Gastrocnemius medialis (tissue), 4 donors: Measurements from ENCODE around the gene ZNF322. TPM values are rescaled to one million over a fixed set of nuclear protein-coding genes. Genes with fewer than 3 reads are reported as not detected.

ENCODE experiments used
- ATAC-seq, 2 donors: fragments of 150-250 bp; one replicate each; pipeline ENCODE4 v1.9.1; 2016
- DNase-seq, 2 donors: peaks; one replicate each; pipeline ENCODE4 v3.0.0-alpha.2; 2019
- H3K27ac ChIP-seq, 4 donors: fragments of 200-600 bp; sonication (generic); 1 replicate in 1 of 4; 2 replicates in 3 of 4; pipeline ENCODE4 v1.5.1; 2016 to 2018; ENCODE audit warnings: mild to moderate bottlenecking in 2 of 4, moderate library complexity in 1 of 4
- H3K27me3 ChIP-seq, 3 donors: fragments of 200-600 bp; sonication (generic) in 2 of 3; 1 replicate in 1 of 3; 2 replicates in 2 of 3; pipeline versions ENCODE4 v1.5.1 to v1.6.0; 2016 to 2019; ENCODE audit warnings: mild to moderate bottlenecking in 1 of 3, moderate library complexity in 1 of 3
- H3K36me3 ChIP-seq, 2 donors: fragments of 200-600 bp; sonication (generic) in 1 of 2; one replicate each; pipeline ENCODE4 v1.5.1; 2017 to 2018
- H3K4me1 ChIP-seq, 2 donors: fragments of 200-600 bp; sonication (generic) in 1 of 2; one replicate each; pipeline ENCODE4 v1.5.1; 2016 to 2017; ENCODE audit warnings: mild to moderate bottlenecking in 2 of 2
- H3K4me3 ChIP-seq, 4 donors: fragments of 200-600 bp; sonication (generic) in 3 of 4; 1 replicate in 1 of 4; 2 replicates in 3 of 4; pipeline ENCODE4 v1.5.1; 2016 to 2019; ENCODE audit warnings: mild to moderate bottlenecking in 2 of 4
- H3K9me3 ChIP-seq, 3 donors: fragments of 200-600 bp; sonication (generic) in 2 of 3; 1 replicate in 1 of 3; 2 replicates in 2 of 3; pipeline ENCODE4 v1.5.1; 2016 to 2019
- POLR2A ChIP-seq, 2 donors: fragments of 450-650 bp; IDR thresholded peaks; one replicate each; pipeline ENCODE4 v1.6.1; 2017; ENCODE audit warnings: antibody characterized with exemption in 2 of 2, mild to moderate bottlenecking in 2 of 2, moderate library complexity in 2 of 2
- in situ Hi-C, 4 donors: fragments of 200-750 bp; cut with MboI; loops; one replicate each; pipeline versions ENCODE4 v1.15.0 to v1.8.0; 2017; ENCODE audit warnings: low sequenced_read_pairs in 4 of 4
- intact Hi-C: fragments of 100-400 bp; cut with DNase I; formaldehyde crosslinking; loops from one replicate; pipeline ENCODE4 v1.15.1; 2023; ENCODE audit warnings: low total_unique reads
- total RNA-seq, 4 donors: library from RNA; depleted of rRNA; stranded (reverse); fragments of >200 nt; gene quantifications; one replicate each; pipeline versions ENCODE4 v1.1.0 to v1.2.3, GENCODE V29; 2016
- TF ChIP-seq, protein P1 (sequence below), 5 experiments: fragments of 450-650 bp in 3 of 5; fragments of 200-600 bp in 2 of 5; sonication (generic) in 2 of 5; IDR thresholded peaks in 4 of 5; conservative IDR thresholded peaks in 1 of 5; 1 replicate in 4 of 5; 2 replicates in 1 of 5; pipeline ENCODE4 v1.5.1; 2016 to 2019; ENCODE audit warnings: antibody characterized with exemption in 5 of 5, mild to moderate bottlenecking in 3 of 5, moderate library complexity in 3 of 5

The ZNF322 gene
- total RNA-seq, 4 donors from 2014 or later = 5.1 to 10.8 (median 8.7) TPM

DNA sequence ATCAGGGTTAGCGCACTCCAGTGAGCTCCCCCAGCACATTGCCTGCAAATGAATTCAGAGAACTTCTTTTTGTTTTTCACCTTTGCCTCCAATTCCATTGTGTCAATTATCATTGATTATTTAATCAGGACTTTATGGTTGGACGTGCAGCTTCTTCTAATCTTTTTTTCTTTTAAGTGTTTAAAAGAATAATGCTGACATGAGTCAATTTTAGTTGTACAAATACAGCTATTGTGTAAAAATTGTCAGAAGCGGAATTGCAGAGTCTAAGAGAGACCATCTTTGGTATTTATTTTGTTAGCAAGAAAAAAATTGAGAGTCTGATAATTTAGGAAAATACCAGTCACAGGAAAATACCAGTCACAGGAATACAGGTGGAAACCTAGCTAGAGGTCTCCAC is 57.3 kb downstream of the ZNF322 start:
- Histone ChIP-seq H3K27me3 (no peaks in the 10 kb centered on the region), H3K4me1 (peaks cover 8 to 11% of the 10 kb centered on the region in 2 donors), H3K36me3 (peaks cover 0 to 26% of the 10 kb centered on the region in 2 donors), H3K4me3 (no peak overlapping the region), H3K27ac (no peak overlapping the region), H3K9me3 (no peaks in the 10 kb centered on the region)
- DNase-seq (no peak), ATAC-seq (no peak)
- in situ Hi-C loops = loop anchor here in 1 of 4 donors (10.0 kb wide), 1 partner anchor 483 kb away; no protein-coding TSS in a partner anchor
- TF ChIP-seq POLR2A (IDR thresholded peaks at IDR 0.05) = no peak
- intact Hi-C loops = no loop called here

DNA sequence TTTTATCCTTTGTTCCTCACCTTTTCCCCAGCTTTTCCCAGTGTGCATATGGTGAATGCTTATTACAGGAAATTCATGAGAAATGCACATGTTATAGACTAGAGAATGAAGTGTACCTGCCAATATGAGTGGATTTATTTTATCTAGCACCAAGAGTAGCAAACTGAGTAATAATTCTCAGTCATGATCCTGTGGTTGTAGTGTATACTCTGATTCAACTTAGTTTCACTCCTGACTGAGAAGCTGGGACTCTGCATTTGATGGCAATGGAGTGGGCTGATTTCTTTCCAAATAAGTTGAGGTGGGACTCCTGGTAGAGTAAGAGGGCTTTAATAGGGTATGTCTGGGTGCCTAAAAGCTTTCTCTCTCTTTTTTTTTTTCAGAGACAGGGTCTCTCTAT is 58.8 kb downstream of the ZNF322 start:
- H3K36me3 ChIP-seq = peaks cover 0 to 26% of the 10 kb centered on the region in 2 donors
- intact Hi-C loops = no loop called here
- H3K4me1 ChIP-seq = peaks cover 8 to 11% of the 10 kb centered on the region in 2 donors
- ATAC-seq (no peak), DNase-seq (no peak)
- in situ Hi-C loops = loop anchor here in 1 of 4 donors (10.0 kb wide), 1 partner anchor 484 kb away; no protein-coding TSS in a partner anchor
- H3K9me3 ChIP-seq = no peaks in the 10 kb centered on the region
- H3K4me3 ChIP-seq = no peak overlapping the region
- TF ChIP-seq POLR2A (IDR thresholded peaks at IDR 0.05) = no peak
- TF ChIP-seq, protein P1, sequence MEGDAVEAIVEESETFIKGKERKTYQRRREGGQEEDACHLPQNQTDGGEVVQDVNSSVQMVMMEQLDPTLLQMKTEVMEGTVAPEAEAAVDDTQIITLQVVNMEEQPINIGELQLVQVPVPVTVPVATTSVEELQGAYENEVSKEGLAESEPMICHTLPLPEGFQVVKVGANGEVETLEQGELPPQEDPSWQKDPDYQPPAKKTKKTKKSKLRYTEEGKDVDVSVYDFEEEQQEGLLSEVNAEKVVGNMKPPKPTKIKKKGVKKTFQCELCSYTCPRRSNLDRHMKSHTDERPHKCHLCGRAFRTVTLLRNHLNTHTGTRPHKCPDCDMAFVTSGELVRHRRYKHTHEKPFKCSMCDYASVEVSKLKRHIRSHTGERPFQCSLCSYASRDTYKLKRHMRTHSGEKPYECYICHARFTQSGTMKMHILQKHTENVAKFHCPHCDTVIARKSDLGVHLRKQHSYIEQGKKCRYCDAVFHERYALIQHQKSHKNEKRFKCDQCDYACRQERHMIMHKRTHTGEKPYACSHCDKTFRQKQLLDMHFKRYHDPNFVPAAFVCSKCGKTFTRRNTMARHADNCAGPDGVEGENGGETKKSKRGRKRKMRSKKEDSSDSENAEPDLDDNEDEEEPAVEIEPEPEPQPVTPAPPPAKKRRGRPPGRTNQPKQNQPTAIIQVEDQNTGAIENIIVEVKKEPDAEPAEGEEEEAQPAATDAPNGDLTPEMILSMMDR (IDR thresholded peaks at IDR 0.05 in 4 of 5, conservative IDR thresholded peaks at IDR 0.05 in 1 of 5) = no peak
- no peak overlapping the region for H3K27ac ChIP-seq
- H3K27me3 ChIP-seq = no peaks in the 10 kb centered on the region

DNA sequence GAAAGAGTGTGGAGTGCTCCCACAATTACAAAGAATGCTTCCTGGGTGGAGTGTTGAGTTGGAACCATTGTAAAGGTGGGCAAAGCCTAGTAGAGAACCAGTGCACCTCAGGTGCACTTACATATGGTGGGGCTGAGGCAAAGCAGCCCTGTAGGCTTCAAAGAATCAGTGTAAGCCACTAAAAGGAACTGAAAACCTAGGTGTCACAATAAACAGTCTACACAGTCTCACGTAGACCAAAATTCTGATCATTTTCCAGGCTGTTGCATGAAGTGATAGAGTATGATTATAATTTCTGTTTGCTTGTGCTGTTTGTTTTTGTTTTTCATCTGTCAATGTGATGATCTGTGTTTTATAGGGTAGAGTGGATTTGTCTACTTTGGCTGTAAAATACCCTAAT is 60.0 kb downstream of the ZNF322 start:
- TF ChIP-seq POLR2A (IDR thresholded peaks at IDR 0.05) = no peak
- TF ChIP-seq, protein P1 (IDR thresholded peaks at IDR 0.05 in 4 of 5, conservative IDR thresholded peaks at IDR 0.05 in 1 of 5) = no peak
- no peaks in the 10 kb centered on the region for H3K9me3 ChIP-seq

DNA sequence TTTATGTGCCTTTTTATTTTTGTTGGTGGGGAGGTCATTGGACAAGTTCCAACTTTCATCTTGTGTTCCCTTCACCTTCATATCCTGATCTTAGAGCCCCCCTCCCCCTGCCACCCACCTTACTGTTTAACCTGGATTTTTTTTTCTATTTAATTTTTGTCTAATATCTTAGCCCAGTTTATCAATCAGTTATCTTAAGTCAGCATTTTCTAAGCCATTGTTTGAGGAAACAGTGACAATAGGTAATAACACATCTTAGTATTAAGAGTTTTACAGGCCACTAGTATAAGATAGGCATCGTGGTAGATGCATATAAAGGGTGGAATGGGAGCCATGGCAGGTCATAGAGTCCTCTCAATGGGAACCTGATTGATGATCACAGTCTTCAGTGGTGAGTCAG is 60.4 kb downstream of the ZNF322 start:
- in situ Hi-C loops (loop anchor here in 3 of 4 donors (5.0 to 10.0 kb wide), 4 partner anchors 254 to 424 kb away; no protein-coding TSS in a partner anchor), intact Hi-C loops (loop anchor here (5.0 to 10.0 kb wide), 4 partner anchors 42 to 533 kb away; a partner anchor contains a TSS)
- peaks cover 11 to 19% of the 10 kb centered on the region in 2 donors for H3K4me1 ChIP-seq
- ATAC-seq = no peak
- no peak for DNase-seq
- H3K27ac ChIP-seq = no peak overlapping the region
- TF ChIP-seq, protein P1 (IDR thresholded peaks at IDR 0.05 in 4 of 5, conservative IDR thresholded peaks at IDR 0.05 in 1 of 5) = no peak
- TF ChIP-seq POLR2A (IDR thresholded peaks at IDR 0.05) = no peak
- H3K9me3 ChIP-seq = no peaks in the 10 kb centered on the region
- H3K4me3 ChIP-seq = no peak overlapping the region
- H3K36me3 ChIP-seq = peaks cover 0 to 26% of the 10 kb centered on the region in 2 donors
- peaks cover 0 to 7% (median 5%) of the 10 kb centered on the region in 3 donors for H3K27me3 ChIP-seq

More for the DNA sequence above, 60.0 kb downstream of the ZNF322 start:
- Histone ChIP-seq H3K36me3 (peaks cover 0 to 26% of the 10 kb centered on the region in 2 donors), H3K27me3 (peaks cover 0 to 2% (median under 1%) of the 10 kb centered on the region in 3 donors), H3K27ac (no peak overlapping the region), H3K4me3 (no peak overlapping the region), H3K4me1 (peaks cover 11 to 19% of the 10 kb centered on the region in 2 donors)
- ATAC-seq (no peak), DNase-seq (no peak)
- intact Hi-C loops (loop anchor here (5.0 to 10.0 kb wide), 4 partner anchors 42 to 533 kb away; a partner anchor contains a TSS), in situ Hi-C loops (loop anchor here in 3 of 4 donors (5.0 to 10.0 kb wide), 4 partner anchors 255 to 425 kb away; no protein-coding TSS in a partner anchor)

DNA sequence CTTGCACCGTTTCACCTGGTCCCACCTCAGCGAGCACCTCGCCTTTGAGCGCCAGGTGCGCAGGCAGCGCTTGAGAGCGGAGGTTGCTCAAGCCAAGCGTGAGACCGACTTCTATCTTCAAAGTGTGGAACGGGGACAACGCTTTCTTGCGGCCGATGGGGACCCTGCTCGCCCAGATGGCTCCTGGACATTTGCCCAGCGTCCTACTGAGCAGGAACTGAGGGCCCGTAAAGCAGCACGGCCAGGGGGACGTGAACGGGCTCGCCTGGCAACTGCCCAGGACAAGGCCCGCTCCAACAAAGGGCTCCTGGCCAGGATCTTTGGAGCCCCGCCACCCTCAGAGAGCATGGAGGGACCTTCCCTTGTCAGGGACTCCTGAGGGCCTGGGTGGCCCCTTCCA is 61.3 kb downstream of the ZNF322 start:
- peaks cover 0 to 26% of the 10 kb centered on the region in 2 donors for H3K36me3 ChIP-seq
- H3K4me3 ChIP-seq = no peak overlapping the region
- ATAC-seq = no peak
- TF ChIP-seq, protein P1 (IDR thresholded peaks at IDR 0.05 in 4 of 5, conservative IDR thresholded peaks at IDR 0.05 in 1 of 5) = no peak
- TF ChIP-seq POLR2A (IDR thresholded peaks at IDR 0.05) = no peak
- in situ Hi-C loops = loop anchor here in 3 of 4 donors (5.0 to 10.0 kb wide), 4 partner anchors 253 to 423 kb away; no protein-coding TSS in a partner anchor
- intact Hi-C loops = loop anchor here (5.0 to 10.0 kb wide), 4 partner anchors 41 to 534 kb away; a partner anchor contains a TSS
- peaks cover 8 to 15% (median 14%) of the 10 kb centered on the region in 3 donors for H3K27me3 ChIP-seq
- no peak overlapping the region for H3K27ac ChIP-seq
- DNase-seq = no peak
- no peaks in the 10 kb centered on the region for H3K9me3 ChIP-seq
- H3K4me1 ChIP-seq = peaks cover 11 to 19% of the 10 kb centered on the region in 2 donors
